Heart left ventricle (tissue), 16 donors: ENCODE results near the gene ADRA1B. TPM values are rescaled to one million over a fixed set of nuclear protein-coding genes. Genes with fewer than 3 reads are reported as not detected.
A peak's percentile ranks its signal among the peaks of the same experiment; 100 is the strongest.

Experiments
- ATAC-seq, 4 donors: fragments of 200-7000 bp; cut with Tn5 transposase; one replicate each; pipeline ENCODE4 v1.9.1; 2020 to 2022; ENCODE audit warnings: moderate library complexity in 4 of 4, mild to moderate bottlenecking in 3 of 4, moderate number of reproducible peaks in 1 of 4
- DNase-seq, 5 donors: peaks; one replicate each; pipeline ENCODE4 v3.0.0-alpha.2; 2020
- H3K27ac ChIP-seq, 12 donors: fragments of 200-600 bp; sonication (generic) in 4 of 12; one replicate each; pipeline versions ENCODE4 v1.5.0 to v1.8.0; 2016 to 2022; ENCODE audit warnings: mild to moderate bottlenecking in 2 of 12
- H3K27me3 ChIP-seq, 9 donors: fragments of 200-600 bp; sonication (generic) in 2 of 9; one replicate each; pipeline versions ENCODE4 v1.5.1 to v1.8.0; 2016 to 2022; ENCODE audit warnings: mild to moderate bottlenecking in 3 of 9
- H3K36me3 ChIP-seq, 9 donors: fragments of 200-600 bp; sonication (generic) in 2 of 9; one replicate each; pipeline versions ENCODE4 v1.5.0 to v1.8.0; 2018 to 2022; ENCODE audit warnings: mild to moderate bottlenecking in 2 of 9
- H3K4me1 ChIP-seq, 12 donors: fragments of 200-600 bp; sonication (generic) in 4 of 12; one replicate each; pipeline versions ENCODE4 v1.5.0 to v1.8.0; 2016 to 2022; ENCODE audit warnings: mild to moderate bottlenecking in 3 of 12
- H3K4me3 ChIP-seq, 12 donors: fragments of 200-600 bp; sonication (generic) in 4 of 12; one replicate each; pipeline versions ENCODE4 v1.5.0 to v1.8.0; 2017 to 2022; ENCODE audit warnings: mild to moderate bottlenecking in 9 of 12, moderate library complexity in 4 of 12
- H3K9me3 ChIP-seq, 12 donors: fragments of 200-600 bp; sonication (generic) in 4 of 12; one replicate each; pipeline versions ENCODE4 v1.5.0 to v1.8.0; 2016 to 2022; ENCODE audit warnings: mild to moderate bottlenecking in 1 of 12
- CTCF ChIP-seq, 12 donors: fragments of 200-600 bp; sonication (generic) in 4 of 12; IDR thresholded peaks; one replicate each; pipeline versions ENCODE4 v1.5.0 to v1.8.0; 2018 to 2022; ENCODE audit warnings: antibody characterized with exemption in 12 of 12, mild to moderate bottlenecking in 5 of 12
- POLR2A ChIP-seq, 2 donors: fragments of 450-650 bp; IDR thresholded peaks; one replicate each; pipeline ENCODE4 v1.6.1; 2017; ENCODE audit warnings: antibody characterized with exemption in 2 of 2, mild to moderate bottlenecking in 2 of 2, moderate library complexity in 2 of 2
- WGBS, 4 donors: extraction: QIAGEN DNeasy Blood & Tissue Kit in 2 of 4; methylation state at CpG; one replicate each; pipeline versions ENCODE4 v1.1.5 to v1.1.7; 2013 to 2018; 5-methylcytosine and 5-hydroxymethylcytosine counted together
- intact Hi-C, 10 donors: fragments of 100-400 bp; cut with DNase I; formaldehyde crosslinking; loops; one replicate each; pipeline versions ENCODE4 v1.11.1 to v1.14.2; 2022
- polyA plus RNA-seq, 2 donors: library from polyadenylated mRNA; stranded (reverse); fragments of 200-250 nt; gene quantifications; one replicate each; pipeline ENCODE4 v1.2.3, GENCODE V29; 2013
- total RNA-seq, 9 donors: library from RNA; depleted of rRNA in 2 of 9; stranded (reverse); fragments of >200 nt in 2 of 9; fragmentation: NEBNext Ultra II Directional in 3 of 9; extraction: Animal tissue kit (Norgen Biotek cat#: 25700) in 3 of 9; gene quantifications; one replicate each; pipeline versions ENCODE4 v1.1.0 to v1.2.4, GENCODE V29; 2016 to 2023
- donor health status: ischemic (EF 13 %, LVEDD 7.1; RV severe dilation, severe dysfunction).
- donor health status: healthy with polysubstance abuse.
- donor health status: DM: no; HTN: yes; CAD: no.
- donor health status: DM: no; HTN: no; CAD: no.
- donor health status: ischemic (EF 25% LVEDD 6.9; RV normal size, moderate dysfunction).
- donor health status: ischemic (EF 25% LVEDD 5.7; RV mildly dilated, moderate dysfunction).
- donor health status: healthy.
- donor health status: DM: yes; HTN: yes; CAD: no.
- donor health status: ischemic (EF 35%, LVEDD 5.7; RV mildly dilated, moderate dysfunction).
- donor health status: nonischemic (EF 11% LVEDD 7.7; RV severe dilation, severe dysfunction).
- donor health status: DM: yes; HTN: yes; CAD: no.
- donor health status: PGD.
- donor health status: ischemic (EF 29% LVEDD 5.4; RV normal size, mild dysfunction).
- donor health status: nonischemic (EF 23%, LVEDD 6.1; RV moderate dilation, normal function).

The ADRA1B gene
- total and polyA plus RNA-seq, 11 donors, result 0.65 to 5.4 (median 2.3) TPM

GRCh38 chr5:159971514-159971913, 55.2 kb downstream of the ADRA1B start:
- peak overlapping the region in 5 of 12 donors; percentile 36 to 50 (median 44) for H3K4me3 ChIP-seq
- 40 to 50% (median 48%) methylated on average over 11 of the region's 11 CpGs for WGBS, 4 donors
- TF ChIP-seq POLR2A (IDR thresholded peaks at IDR 0.05) (no peak), CTCF (IDR thresholded peaks at IDR 0.05) (no peak)
- intact Hi-C loops, result loop anchor here in 2 of 10 donors (5.0 to 10.0 kb wide), 2 partner anchors 454 to 637 kb away; partner anchors contain the start of gene IL12B (in 1 of the 2)
- H3K27ac ChIP-seq, result no peak overlapping the region
- H3K9me3 ChIP-seq, result no peaks in the 10 kb centered on the region
- peaks cover 0 to 13% (median 9%) of the 10 kb centered on the region in 12 donors for H3K4me1 ChIP-seq
- peaks cover 0 to 50% (median 23%) of the 10 kb centered on the region in 9 donors for H3K27me3 ChIP-seq
- no peaks in the 10 kb centered on the region for H3K36me3 ChIP-seq
- ATAC-seq, result no peak
- no peak for DNase-seq

GRCh38 chr5:159971931-159972461, 55.7 kb downstream of the ADRA1B start:
- WGBS, 4 donors, result 1 to 7% (median 2%) methylated on average over 3 to 76 of the region's 76 CpGs
- no peaks in the 10 kb centered on the region for H3K36me3 ChIP-seq
- intact Hi-C loops, result loop anchor here in 2 of 10 donors (5.0 to 10.0 kb wide), 2 partner anchors 455 to 637 kb away; partner anchors contain the start of gene IL12B (in 1 of the 2)
- peaks cover 0 to 45% (median 23%) of the 10 kb centered on the region in 9 donors for H3K27me3 ChIP-seq
- DNase-seq (peak in 1 of 5 donors; percentile 44), ATAC-seq (peak in 2 of 4 donors; percentile 48 to 68)
- H3K27ac ChIP-seq, result no peak overlapping the region
- TF ChIP-seq CTCF (IDR thresholded peaks at IDR 0.05), result no peak
- TF ChIP-seq POLR2A (IDR thresholded peaks at IDR 0.05), result no peak
- no peaks in the 10 kb centered on the region for H3K9me3 ChIP-seq
- H3K4me1 ChIP-seq, result peaks cover 0 to 13% (median 9%) of the 10 kb centered on the region in 12 donors
- H3K4me3 ChIP-seq, result peak overlapping the region in 10 of 12 donors; percentile 21 to 50 (median 38)

GRCh38 chr5:159972538-159973362, 56.5 kb downstream of the ADRA1B start:
- Histone ChIP-seq H3K36me3 (no peaks in the 10 kb centered on the region), H3K4me1 (peaks cover 0 to 13% (median 9%) of the 10 kb centered on the region in 12 donors), H3K4me3 (peak overlapping the region in 8 of 12 donors; percentile 31 to 50 (median 39)), H3K9me3 (no peaks in the 10 kb centered on the region), H3K27me3 (peaks cover 0 to 37% (median 23%) of the 10 kb centered on the region in 9 donors), H3K27ac (no peak overlapping the region)
- WGBS, 4 donors, result 38 to 62% (median 50%) methylated on average over 39 to 50 of the region's 50 CpGs
- DNase-seq, result no peak
- no peak for TF ChIP-seq CTCF (IDR thresholded peaks at IDR 0.05)
- no peak for TF ChIP-seq POLR2A (IDR thresholded peaks at IDR 0.05)
- intact Hi-C loops, result loop anchor here in 2 of 10 donors (5.0 to 10.0 kb wide), 2 partner anchors 455 to 638 kb away; partner anchors contain the start of gene IL12B (in 1 of the 2)
- no peak for ATAC-seq
